Neural crest cell (in vitro differentiated cells): ENCODE data around the gene PALMD. TPM values are rescaled to one million over a fixed set of nuclear protein-coding genes. Genes with fewer than 3 reads are reported as not detected.

Experiments
- DNase-seq: peaks from one replicate; pipeline ENCODE4 v3.0.0; 2021; ENCODE audit warnings: low read depth, mixed read lengths, low spot score
- H3K27ac Mint-ChIP-seq: one replicate; pipeline ENCODE4 v1.8.0; 2021; ENCODE audit warnings: mild to moderate bottlenecking, mixed read lengths; ENCODE audit not compliant: unreplicated experiment
- H3K27me3 Mint-ChIP-seq: 2 replicates; pipeline ENCODE4 v1.8.0; 2021; ENCODE audit warnings: low read depth, mild to moderate bottlenecking, mixed read lengths
- H3K36me3 Mint-ChIP-seq: 2 replicates; pipeline ENCODE4 v1.8.0; 2021; ENCODE audit warnings: low read depth, mild to moderate bottlenecking, mixed read lengths
- H3K4me1 Mint-ChIP-seq: 2 replicates; pipeline ENCODE4 v1.8.0; 2021; ENCODE audit warnings: mixed read lengths
- H3K4me3 Mint-ChIP-seq: one replicate; pipeline ENCODE4 v1.8.0; 2021; ENCODE audit warnings: mild to moderate bottlenecking, mixed read lengths
- H3K9me3 Mint-ChIP-seq: 2 replicates; pipeline ENCODE4 v1.8.0; 2021; ENCODE audit warnings: mixed read lengths
- total RNA-seq: library from RNA; stranded (reverse); gene quantifications from 2 replicates; pipeline ENCODE4 v1.2.1, GENCODE V29; 2021
- TF ChIP-seq, protein P1 (sequence below): fragments of 200-600 bp; sonication (generic); conservative IDR thresholded peaks from 2 replicates; pipeline ENCODE4 v1.5.0; 2021; ENCODE audit warnings: antibody characterized with exemption, mild to moderate bottlenecking

Gene PALMD
- total RNA-seq, 1 donor from 2014 or later = 0.21 TPM

DNA sequence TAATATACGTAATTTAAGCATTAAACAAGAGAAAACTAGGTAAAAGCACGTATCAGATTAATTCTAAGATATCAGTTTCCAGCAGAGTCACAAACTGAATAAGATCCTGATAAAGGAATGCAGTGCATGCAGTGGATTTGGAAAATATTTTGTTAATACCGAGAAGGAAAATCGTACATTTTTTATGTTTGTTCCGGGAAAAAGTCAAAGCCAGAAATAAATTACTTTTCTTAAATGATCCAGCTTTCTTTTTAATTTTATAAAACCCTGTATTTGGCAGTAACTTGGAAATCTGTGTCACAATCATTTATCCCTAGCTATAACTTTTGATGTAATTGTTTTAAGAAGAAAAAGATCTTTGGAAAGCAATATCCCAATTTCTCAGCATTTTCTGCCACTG, 955 bp downstream of the PALMD start:
- Mint-ChIP-seq H3K4me3 (no peak overlapping the region), H3K4me1 (peaks cover 41% of the 10 kb centered on the region), H3K27me3 (no peaks in the 10 kb centered on the region), H3K9me3 (peaks cover 2% of the 10 kb centered on the region), H3K27ac (no peak overlapping the region), H3K36me3 (no peaks in the 10 kb centered on the region)
- DNase-seq = no peak
- TF ChIP-seq, protein P1, sequence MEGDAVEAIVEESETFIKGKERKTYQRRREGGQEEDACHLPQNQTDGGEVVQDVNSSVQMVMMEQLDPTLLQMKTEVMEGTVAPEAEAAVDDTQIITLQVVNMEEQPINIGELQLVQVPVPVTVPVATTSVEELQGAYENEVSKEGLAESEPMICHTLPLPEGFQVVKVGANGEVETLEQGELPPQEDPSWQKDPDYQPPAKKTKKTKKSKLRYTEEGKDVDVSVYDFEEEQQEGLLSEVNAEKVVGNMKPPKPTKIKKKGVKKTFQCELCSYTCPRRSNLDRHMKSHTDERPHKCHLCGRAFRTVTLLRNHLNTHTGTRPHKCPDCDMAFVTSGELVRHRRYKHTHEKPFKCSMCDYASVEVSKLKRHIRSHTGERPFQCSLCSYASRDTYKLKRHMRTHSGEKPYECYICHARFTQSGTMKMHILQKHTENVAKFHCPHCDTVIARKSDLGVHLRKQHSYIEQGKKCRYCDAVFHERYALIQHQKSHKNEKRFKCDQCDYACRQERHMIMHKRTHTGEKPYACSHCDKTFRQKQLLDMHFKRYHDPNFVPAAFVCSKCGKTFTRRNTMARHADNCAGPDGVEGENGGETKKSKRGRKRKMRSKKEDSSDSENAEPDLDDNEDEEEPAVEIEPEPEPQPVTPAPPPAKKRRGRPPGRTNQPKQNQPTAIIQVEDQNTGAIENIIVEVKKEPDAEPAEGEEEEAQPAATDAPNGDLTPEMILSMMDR = no peak

DNA sequence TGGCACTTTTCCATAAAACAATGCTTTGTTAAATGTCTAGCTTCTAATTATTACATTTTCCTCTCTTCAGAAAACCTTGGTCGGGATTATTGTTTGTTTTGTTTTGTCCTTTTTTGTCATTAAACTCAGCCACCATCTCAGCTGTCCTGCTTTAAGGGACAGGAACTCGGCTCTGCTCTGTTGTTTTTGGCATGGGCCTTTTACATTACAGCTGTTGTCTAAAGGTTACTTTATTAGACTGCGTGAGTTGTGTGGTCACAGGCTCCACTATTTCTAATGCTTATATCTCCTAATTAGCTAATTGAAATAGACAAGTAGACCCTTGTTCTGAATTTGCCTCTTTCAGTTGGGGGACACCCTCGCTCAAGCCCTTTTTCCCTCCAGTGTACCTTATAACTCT, 1.6 kb downstream of the PALMD start:
- TF ChIP-seq, protein P1 = no peak
- peak overlapping the region; percentile 11 for H3K4me3 Mint-ChIP-seq
- no peak overlapping the region for H3K27ac Mint-ChIP-seq
- peaks cover 2% of the 10 kb centered on the region for H3K9me3 Mint-ChIP-seq
- H3K4me1 Mint-ChIP-seq = peaks cover 45% of the 10 kb centered on the region
- no peaks in the 10 kb centered on the region for H3K36me3 Mint-ChIP-seq
- no peak for DNase-seq
- no peaks in the 10 kb centered on the region for H3K27me3 Mint-ChIP-seq

- H3K4me1 Mint-ChIP-seq = peaks cover 51% of the 10 kb centered on the region
- H3K9me3 Mint-ChIP-seq = peaks cover 2% of the 10 kb centered on the region
- TF ChIP-seq, protein P1 = peak; percentile 25
- no peak for DNase-seq
- H3K27ac Mint-ChIP-seq = peak overlapping the region; percentile 3
- H3K4me3 Mint-ChIP-seq = no peak overlapping the region
- H3K27me3 Mint-ChIP-seq = no peaks in the 10 kb centered on the region
- H3K36me3 Mint-ChIP-seq = no peaks in the 10 kb centered on the region
These were observed 2.2 kb downstream of the PALMD start for GRCh38 chr1:99648107-99648506.

DNA sequence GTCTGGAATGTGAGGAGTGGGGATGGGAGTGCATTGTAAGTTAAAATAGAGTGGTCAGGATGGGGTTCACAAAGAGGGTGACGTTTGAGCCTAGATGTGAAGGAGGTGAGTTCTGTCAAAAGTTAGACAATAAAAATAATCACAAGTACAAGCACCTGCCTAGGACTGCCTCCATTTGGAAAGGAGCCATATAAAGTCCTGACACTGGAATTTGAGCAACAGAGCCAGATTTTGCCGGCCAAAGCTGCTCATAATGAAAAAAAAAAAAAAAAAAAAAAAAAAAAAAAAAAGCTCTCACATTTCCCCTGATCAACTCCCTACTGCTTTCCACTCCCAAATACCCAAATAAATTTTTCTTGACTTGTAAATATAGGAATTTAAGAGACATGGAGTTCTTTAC, 4.1 kb downstream of the PALMD start:
- TF ChIP-seq, protein P1 = no peak
- H3K4me1 Mint-ChIP-seq = peaks cover 60% of the 10 kb centered on the region
- H3K27ac Mint-ChIP-seq = no peak overlapping the region
- DNase-seq = no peak
- H3K27me3 Mint-ChIP-seq = no peaks in the 10 kb centered on the region
- H3K9me3 Mint-ChIP-seq = peaks cover 2% of the 10 kb centered on the region
- H3K36me3 Mint-ChIP-seq = no peaks in the 10 kb centered on the region
- H3K4me3 Mint-ChIP-seq = no peak overlapping the region

- no peak overlapping the region for H3K27ac Mint-ChIP-seq
- peaks cover 51% of the 10 kb centered on the region for H3K4me1 Mint-ChIP-seq
- peaks cover 2% of the 10 kb centered on the region for H3K9me3 Mint-ChIP-seq
- H3K27me3 Mint-ChIP-seq = no peaks in the 10 kb centered on the region
- TF ChIP-seq, protein P1 = no peak
- no peak for DNase-seq
- no peak overlapping the region for H3K4me3 Mint-ChIP-seq
- no peaks in the 10 kb centered on the region for H3K36me3 Mint-ChIP-seq
These were observed 5.0 kb downstream of the PALMD start for GRCh38 chr1:99650773-99651437.
